H7 (cell line): ENCODE results near the gene LRCH3. TPM values are rescaled to one million over a fixed set of nuclear protein-coding genes. Genes with fewer than 3 reads are reported as not detected.

Source experiments
- total RNA-seq: library from RNA; depleted of rRNA; stranded (reverse); fragments of >200 nt; shearing (Covaris generic); gene quantifications from 2 replicates; pipeline ENCODE4 v1.2.3, GENCODE V29; 2014; rRNA removed

Gene LRCH3
- total RNA-seq, 1 experiment from 2014 or later, result 21.5 TPM

Other genes starting within 250 kb of the LRCH3 start
- gene BDH1, start 235.3 kb upstream of the LRCH3 start, total RNA-seq, result 25.3 and 25.7 TPM in 2 replicates
- gene RUBCN, start 54.4 kb upstream of the LRCH3 start, total RNA-seq, result 9.6 and 15.5 TPM in 2 replicates
- gene FYTTD1, start 41.4 kb upstream of the LRCH3 start, total RNA-seq, result 13.5 and 17.7 TPM in 2 replicates
- 909 and 971 TPM in 2 replicates for gene RPL35A, start 158.9 kb downstream of the LRCH3 start, total RNA-seq
- gene LMLN, start 169.0 kb downstream of the LRCH3 start, total RNA-seq, result 2.1 and 3.7 TPM in 2 replicates